Kidney (tissue), 14 donors: ENCODE measurements around the gene LIMA1. TPM values are rescaled to one million over a fixed set of nuclear protein-coding genes. Genes with fewer than 3 reads are reported as not detected.

ENCODE experiments used
- DNase-seq, 5 donors: peaks; one replicate each; pipeline ENCODE4 v3.0.0-alpha.2; 2013 to 2020
- FAIRE-seq: peaks from 2 replicates; lab custom pipeline; 2012; peaks lifted over from hg19 to GRCh38; lab: Jason Lieb, UNC
- H3K27ac ChIP-seq, 2 donors: one replicate each; pipeline ENCODE4 v1.7.0; 2013; ENCODE audit warnings: low read depth in 2 of 2, low read length in 2 of 2, inconsistent platforms in 1 of 2
- H3K27me3 ChIP-seq: one replicate; pipeline ENCODE4 v1.7.1; 2013; ENCODE audit warnings: low read length, inconsistent platforms; ENCODE audit not compliant: control insufficient read depth, insufficient read depth
- H3K36me3 ChIP-seq, 3 donors: one replicate each; pipeline versions ENCODE4 v1.7.0 to v1.7.1; 2013; ENCODE audit warnings: low read length in 3 of 3, control low read depth in 1 of 3, inconsistent platforms in 1 of 3; ENCODE audit not compliant: insufficient read depth in 3 of 3, control insufficient read depth in 2 of 3
- H3K4me1 ChIP-seq, 3 donors: one replicate each; pipeline versions ENCODE4 v1.7.0 to v1.7.1; 2013; ENCODE audit warnings: low read length in 3 of 3, inconsistent platforms in 1 of 3, low read depth in 1 of 3; ENCODE audit not compliant: control insufficient read depth in 2 of 3, insufficient read depth in 2 of 3
- H3K4me3 ChIP-seq, 3 donors: one replicate each; pipeline versions ENCODE4 v1.7.0 to v1.8.1; 2013; ENCODE audit warnings: low read length in 3 of 3, control low read depth in 1 of 3, inconsistent platforms in 1 of 3
- H3K9ac ChIP-seq, 3 donors: one replicate each; pipeline versions ENCODE4 v1.7.0 to v1.7.1; 2013; ENCODE audit warnings: low read length in 3 of 3, control low read depth in 1 of 3, inconsistent platforms in 1 of 3
- H3K9me3 ChIP-seq, 3 donors: one replicate each; pipeline versions ENCODE4 v1.7.0 to v1.7.1; 2013; ENCODE audit warnings: low read length in 3 of 3, control low read depth in 1 of 3, inconsistent platforms in 1 of 3; ENCODE audit not compliant: control insufficient read depth in 2 of 3, insufficient read depth in 1 of 3
- intact Hi-C: fragments of 100-400 bp; cut with DNase I; formaldehyde crosslinking; loops from one replicate; pipeline ENCODE4 v1.11.1; 2022
- polyA plus RNA-seq: library from polyadenylated mRNA; stranded (reverse); fragments of 350-450 nt; fragmentation: Illumina TruSeq; extraction: RNeasy Lipid Tissue Mini Kit (QIAGEN cat#74804); gene quantifications from one replicate; pipeline ENCODE4 v1.2.3, GENCODE V29; 2014; ENCODE audit warnings: low read depth, low replicate concordance; ENCODE audit not compliant: insufficient read depth
- total RNA-seq: library from RNA; stranded (reverse); fragmentation: NEBNext Ultra II Directional; extraction: Animal tissue kit (Norgen Biotek cat#: 25700); gene quantifications from one replicate; pipeline ENCODE4 v1.2.1, GENCODE V29; 2021
- TF ChIP-seq, protein P1 (sequence below): IDR thresholded peaks from 3 replicates; pipeline ENCODE4 v1.5.1; 2012; ENCODE audit warnings: mild to moderate bottlenecking, moderate library complexity, borderline replicate concordance; ENCODE audit not compliant: insufficient read depth; ENCODE audit errors: extremely low read depth
- donor health status: control.
- donor health status: control.
- donor health status: control.
- donor health status: control.
- donor health status: control.
- donor health status: DM: yes; HTN: yes; CAD: no.
- donor health status: Normal renal cell carcinoma (clear cell type).

LIMA1 gene
- total and polyA plus RNA-seq, 2 donors from 2014 or later = 43.1 to 76.1 TPM

DNA sequence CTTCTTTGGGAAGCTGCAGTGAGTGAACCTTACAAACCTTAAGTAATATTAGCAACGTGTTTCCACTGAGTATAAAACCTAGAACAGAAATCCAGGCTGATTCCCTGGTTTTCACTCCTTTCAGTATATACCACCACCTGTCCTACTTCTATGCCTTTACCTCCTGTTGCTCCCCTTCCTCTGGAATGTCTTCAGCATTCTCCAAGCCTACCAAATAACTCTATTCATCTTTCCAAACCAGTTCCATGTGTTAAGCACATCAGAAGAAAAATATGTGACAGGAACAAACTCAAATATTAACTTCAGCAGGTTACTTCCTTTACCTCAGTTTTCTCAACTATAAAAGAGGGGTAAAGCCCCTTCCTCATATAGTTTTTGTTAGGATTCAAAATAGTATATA, 39.8 kb downstream of the LIMA1 start:
- DNase-seq (no peak), FAIRE-seq (no peak)
- Histone ChIP-seq H3K36me3 (peaks cover 0 to 2% (median 0%) of the 10 kb centered on the region in 3 donors), H3K4me3 (no peak overlapping the region), H3K9me3 (no peaks in the 10 kb centered on the region), H3K4me1 (peaks cover 2 to 12% (median 9%) of the 10 kb centered on the region in 3 donors), H3K27me3 (no peaks in the 10 kb centered on the region), H3K27ac (peak overlapping the region in 1 of 2 donors; percentile 90), H3K9ac (no peak overlapping the region)
- TF ChIP-seq, protein P1, sequence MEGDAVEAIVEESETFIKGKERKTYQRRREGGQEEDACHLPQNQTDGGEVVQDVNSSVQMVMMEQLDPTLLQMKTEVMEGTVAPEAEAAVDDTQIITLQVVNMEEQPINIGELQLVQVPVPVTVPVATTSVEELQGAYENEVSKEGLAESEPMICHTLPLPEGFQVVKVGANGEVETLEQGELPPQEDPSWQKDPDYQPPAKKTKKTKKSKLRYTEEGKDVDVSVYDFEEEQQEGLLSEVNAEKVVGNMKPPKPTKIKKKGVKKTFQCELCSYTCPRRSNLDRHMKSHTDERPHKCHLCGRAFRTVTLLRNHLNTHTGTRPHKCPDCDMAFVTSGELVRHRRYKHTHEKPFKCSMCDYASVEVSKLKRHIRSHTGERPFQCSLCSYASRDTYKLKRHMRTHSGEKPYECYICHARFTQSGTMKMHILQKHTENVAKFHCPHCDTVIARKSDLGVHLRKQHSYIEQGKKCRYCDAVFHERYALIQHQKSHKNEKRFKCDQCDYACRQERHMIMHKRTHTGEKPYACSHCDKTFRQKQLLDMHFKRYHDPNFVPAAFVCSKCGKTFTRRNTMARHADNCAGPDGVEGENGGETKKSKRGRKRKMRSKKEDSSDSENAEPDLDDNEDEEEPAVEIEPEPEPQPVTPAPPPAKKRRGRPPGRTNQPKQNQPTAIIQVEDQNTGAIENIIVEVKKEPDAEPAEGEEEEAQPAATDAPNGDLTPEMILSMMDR = no peak
- intact Hi-C loops = no loop called here

DNA sequence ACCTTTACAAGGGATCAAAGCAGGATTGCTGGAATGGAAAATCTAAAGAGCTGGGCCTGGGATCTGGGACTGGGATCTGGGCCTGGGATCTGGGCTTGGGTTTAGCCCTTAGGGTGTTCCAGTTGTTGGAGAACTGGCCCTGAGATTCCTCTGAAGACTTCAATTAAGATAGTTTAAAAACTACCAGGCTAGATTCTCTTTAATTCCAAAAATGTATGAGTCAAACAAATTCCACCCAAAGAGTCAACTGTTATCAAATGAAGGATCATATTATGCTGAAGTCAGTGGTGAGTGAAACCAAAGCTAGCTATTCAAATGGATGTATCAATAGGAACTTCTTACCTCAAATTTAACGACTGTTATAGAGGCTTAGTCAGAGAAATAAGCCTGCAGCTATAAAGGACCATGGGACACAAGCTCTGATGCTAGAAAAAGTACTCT, 40.5 kb downstream of the LIMA1 start:
- peak overlapping the region; percentile 53 to 90 for H3K27ac ChIP-seq
- no peak overlapping the region for H3K9ac ChIP-seq
- intact Hi-C loops = no loop called here
- H3K4me3 ChIP-seq = no peak overlapping the region
- DNase-seq (no peak), FAIRE-seq (no peak)
- H3K4me1 ChIP-seq = peaks cover 2 to 12% (median 9%) of the 10 kb centered on the region in 3 donors
- no peaks in the 10 kb centered on the region for H3K9me3 ChIP-seq
- TF ChIP-seq, protein P1 = no peak
- peaks cover 0 to 2% (median 0%) of the 10 kb centered on the region in 3 donors for H3K36me3 ChIP-seq
- H3K27me3 ChIP-seq = no peaks in the 10 kb centered on the region

DNA sequence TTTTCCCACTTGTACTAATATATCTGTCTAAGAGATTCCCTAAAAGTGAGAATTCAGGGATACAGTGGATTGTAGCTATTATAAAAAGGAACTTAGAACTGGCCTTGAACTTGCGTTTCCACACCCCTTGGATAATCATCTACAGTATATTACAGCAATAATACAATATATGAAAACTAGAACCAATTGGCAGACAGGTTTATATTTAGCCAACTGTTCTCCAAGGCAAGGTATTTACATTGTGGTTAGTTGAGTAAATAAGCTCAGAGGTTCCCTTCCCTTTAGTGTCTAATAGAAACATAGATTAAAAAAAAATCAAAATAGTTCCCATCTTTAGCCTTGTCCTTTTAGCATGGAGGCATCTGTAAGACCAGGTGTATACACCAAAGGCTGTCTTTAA, 42.1 kb downstream of the LIMA1 start:
- H3K9ac ChIP-seq = no peak overlapping the region
- no peak for FAIRE-seq
- peaks cover 2 to 12% (median 9%) of the 10 kb centered on the region in 3 donors for H3K4me1 ChIP-seq

More for the DNA sequence above, 42.1 kb downstream of the LIMA1 start:
- no peaks in the 10 kb centered on the region for H3K27me3 ChIP-seq
- TF ChIP-seq, protein P1 = no peak
- no peaks in the 10 kb centered on the region for H3K9me3 ChIP-seq
- peak overlapping the region; percentile 52 to 79 for H3K27ac ChIP-seq
- H3K36me3 ChIP-seq = peaks cover 0 to 6% (median 5%) of the 10 kb centered on the region in 3 donors
- DNase-seq = no peak
- no peak overlapping the region for H3K4me3 ChIP-seq
- intact Hi-C loops = no loop called here
